ENCODE measurements around the gene THADA. TPM values are rescaled to one million over a fixed set of nuclear protein-coding genes. Genes with fewer than 3 reads are reported as not detected.

Gene THADA
- total RNA-seq, 1 experiment from 2014 or later: 27.5 TPM

GRCh38 chr2:43631618-43632317 is 35.9 kb upstream of the THADA start (continued):
- no peak for TF ChIP-seq NR1H2 (CRISPR knock-in tag; IDR thresholded peaks at IDR 0.05)
- no peak for TF ChIP-seq NFATC4 (CRISPR knock-in tag; IDR thresholded peaks at IDR 0.05)
- TF ChIP-seq NR3C1 (CRISPR knock-in tag; conservative IDR thresholded peaks at IDR 0.05; ENCODE audit: low read depth): no peak
- no peak for TF ChIP-seq AR (CRISPR knock-in tag; IDR thresholded peaks at IDR 0.05)
- TF ChIP-seq E2F5 (CRISPR knock-in tag; IDR thresholded peaks at IDR 0.05): no peak
- TF ChIP-seq IRF1 (CRISPR knock-in tag; IDR thresholded peaks at IDR 0.05): no peak
- TF ChIP-seq ZNF138 (CRISPR knock-in tag; conservative IDR thresholded peaks at IDR 0.05): no peak
- no peak for TF ChIP-seq ZNF423 (CRISPR knock-in tag; IDR thresholded peaks at IDR 0.05)
- no peak for TF ChIP-seq ZNF317 (CRISPR knock-in tag; IDR thresholded peaks at IDR 0.05; ENCODE audit: borderline replicate concordance, low read depth)

GRCh38 chr2:43622931-43623451 is 27.2 kb upstream of the THADA start:
- ATAC-seq: no peak
- CTCF ChIA-PET: no interaction called here
- Mint-ChIP-seq H3K27me3 (ENCODE audit: low read depth) (no peaks in the 10 kb centered on the region), H3K4me3 (no peak overlapping the region), H3K9me3 (peaks cover under 1% of the 10 kb centered on the region), H3K36me3 (no peaks in the 10 kb centered on the region), H3K27ac (no peak overlapping the region), H3K4me1 (no peaks in the 10 kb centered on the region)
- no peak for DNase-seq (ENCODE audit: low spot score)
- POLR2A ChIA-PET: no interaction called here
- TF ChIP-seq HMGXB4 (CRISPR knock-in tag; IDR thresholded peaks at IDR 0.05): no peak
- no peak for TF ChIP-seq EMX1 (CRISPR knock-in tag; IDR thresholded peaks at IDR 0.05)
- no peak for TF ChIP-seq CTCF (IDR thresholded peaks at IDR 0.05)
- TF ChIP-seq ZNF532 (CRISPR knock-in tag; IDR thresholded peaks at IDR 0.05; ENCODE audit: borderline replicate concordance): no peak
- no peak for TF ChIP-seq ZNF416 (CRISPR knock-in tag; IDR thresholded peaks at IDR 0.05)
- no peak for TF ChIP-seq RORB (CRISPR knock-in tag; IDR thresholded peaks at IDR 0.05)
- TF ChIP-seq RELA (CRISPR knock-in tag; IDR thresholded peaks at IDR 0.05; ENCODE audit: borderline replicate concordance): no peak
- no peak for TF ChIP-seq ELF4 (CRISPR knock-in tag; IDR thresholded peaks at IDR 0.05; ENCODE audit: low read depth)
- TF ChIP-seq ZNF219 (CRISPR knock-in tag; IDR thresholded peaks at IDR 0.05; ENCODE audit: borderline replicate concordance): no peak
- TF ChIP-seq ERG (CRISPR knock-in tag; IDR thresholded peaks at IDR 0.05): no peak
